ENCODE data around the gene SULT1C3.

GRCh38 chr2:108280466-108280865 lies 40.7 kb downstream of the SULT1C3 start:
- TF ChIP-seq CTCF (conservative IDR thresholded peaks at IDR 0.05; ENCODE audit: low read length) (no peak), EZH2phosphoT487 (IDR thresholded peaks at IDR 0.05; ENCODE audit: borderline replicate concordance, low read depth, low read length) (no peak)

All from OCI-LY7 (cell line).